ENCODE results near the gene JPH2. TPM values are rescaled to one million over a fixed set of nuclear protein-coding genes. Genes with fewer than 3 reads are reported as not detected.

JPH2 gene
- total RNA-seq, 1 experiment from 2014 or later = 0.81 TPM

GRCh38 chr20:44199877-44200276 lies 12.9 kb upstream of the JPH2 start:
- CTCF ChIA-PET = interaction anchor here (1.0 kb wide), 1 partner anchor 10 kb away, joined by 3 read pairs; no protein-coding TSS in a partner anchor

More at GRCh38 chr20:44199877-44200276, 12.9 kb upstream of the JPH2 start:
- POLR2A ChIA-PET = no interaction called here
- Mint-ChIP-seq H3K27ac (no peak overlapping the region), H3K4me3 (no peak overlapping the region), H3K27me3 (ENCODE audit: low read depth) (no peaks in the 10 kb centered on the region), H3K4me1 (no peaks in the 10 kb centered on the region), H3K9me3 (no peaks in the 10 kb centered on the region), H3K36me3 (peaks cover 54% of the 10 kb centered on the region)
- DNase-seq (ENCODE audit: low spot score) = no peak
- TF ChIP-seq GABPB1 (CRISPR knock-in tag; IDR thresholded peaks at IDR 0.05) (no peak), ATF6 (CRISPR knock-in tag; IDR thresholded peaks at IDR 0.05) (no peak), ATF2 (CRISPR knock-in tag; IDR thresholded peaks at IDR 0.05; ENCODE audit: borderline replicate concordance, low read depth) (no peak), ZNF532 (CRISPR knock-in tag; IDR thresholded peaks at IDR 0.05; ENCODE audit: borderline replicate concordance) (no peak), ZNF671 (CRISPR knock-in tag; IDR thresholded peaks at IDR 0.05) (no peak), IRF1 (CRISPR knock-in tag; IDR thresholded peaks at IDR 0.05) (no peak), GTF2I (CRISPR knock-in tag; conservative IDR thresholded peaks at IDR 0.05) (no peak), PRDM15 (CRISPR knock-in tag; IDR thresholded peaks at IDR 0.05) (no peak), NR1H2 (CRISPR knock-in tag; IDR thresholded peaks at IDR 0.05) (no peak), HMGA2 (CRISPR knock-in tag; IDR thresholded peaks at IDR 0.05) (no peak), TEAD1 (CRISPR knock-in tag; IDR thresholded peaks at IDR 0.05) (no peak), CREB1 (CRISPR knock-in tag; IDR thresholded peaks at IDR 0.05) (no peak), RORB (CRISPR knock-in tag; IDR thresholded peaks at IDR 0.05) (no peak), SMAD3 (CRISPR knock-in tag; IDR thresholded peaks at IDR 0.05; ENCODE audit: borderline replicate concordance) (no peak)
- TF ChIP-seq, protein P1, sequence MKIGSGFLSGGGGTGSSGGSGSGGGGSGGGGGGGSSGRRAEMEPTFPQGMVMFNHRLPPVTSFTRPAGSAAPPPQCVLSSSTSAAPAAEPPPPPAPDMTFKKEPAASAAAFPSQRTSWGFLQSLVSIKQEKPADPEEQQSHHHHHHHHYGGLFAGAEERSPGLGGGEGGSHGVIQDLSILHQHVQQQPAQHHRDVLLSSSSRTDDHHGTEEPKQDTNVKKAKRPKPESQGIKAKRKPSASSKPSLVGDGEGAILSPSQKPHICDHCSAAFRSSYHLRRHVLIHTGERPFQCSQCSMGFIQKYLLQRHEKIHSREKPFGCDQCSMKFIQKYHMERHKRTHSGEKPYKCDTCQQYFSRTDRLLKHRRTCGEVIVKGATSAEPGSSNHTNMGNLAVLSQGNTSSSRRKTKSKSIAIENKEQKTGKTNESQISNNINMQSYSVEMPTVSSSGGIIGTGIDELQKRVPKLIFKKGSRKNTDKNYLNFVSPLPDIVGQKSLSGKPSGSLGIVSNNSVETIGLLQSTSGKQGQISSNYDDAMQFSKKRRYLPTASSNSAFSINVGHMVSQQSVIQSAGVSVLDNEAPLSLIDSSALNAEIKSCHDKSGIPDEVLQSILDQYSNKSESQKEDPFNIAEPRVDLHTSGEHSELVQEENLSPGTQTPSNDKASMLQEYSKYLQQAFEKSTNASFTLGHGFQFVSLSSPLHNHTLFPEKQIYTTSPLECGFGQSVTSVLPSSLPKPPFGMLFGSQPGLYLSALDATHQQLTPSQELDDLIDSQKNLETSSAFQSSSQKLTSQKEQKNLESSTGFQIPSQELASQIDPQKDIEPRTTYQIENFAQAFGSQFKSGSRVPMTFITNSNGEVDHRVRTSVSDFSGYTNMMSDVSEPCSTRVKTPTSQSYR (CRISPR knock-in tag; IDR thresholded peaks at IDR 0.05) = no peak
- TF ChIP-seq, protein P2, sequence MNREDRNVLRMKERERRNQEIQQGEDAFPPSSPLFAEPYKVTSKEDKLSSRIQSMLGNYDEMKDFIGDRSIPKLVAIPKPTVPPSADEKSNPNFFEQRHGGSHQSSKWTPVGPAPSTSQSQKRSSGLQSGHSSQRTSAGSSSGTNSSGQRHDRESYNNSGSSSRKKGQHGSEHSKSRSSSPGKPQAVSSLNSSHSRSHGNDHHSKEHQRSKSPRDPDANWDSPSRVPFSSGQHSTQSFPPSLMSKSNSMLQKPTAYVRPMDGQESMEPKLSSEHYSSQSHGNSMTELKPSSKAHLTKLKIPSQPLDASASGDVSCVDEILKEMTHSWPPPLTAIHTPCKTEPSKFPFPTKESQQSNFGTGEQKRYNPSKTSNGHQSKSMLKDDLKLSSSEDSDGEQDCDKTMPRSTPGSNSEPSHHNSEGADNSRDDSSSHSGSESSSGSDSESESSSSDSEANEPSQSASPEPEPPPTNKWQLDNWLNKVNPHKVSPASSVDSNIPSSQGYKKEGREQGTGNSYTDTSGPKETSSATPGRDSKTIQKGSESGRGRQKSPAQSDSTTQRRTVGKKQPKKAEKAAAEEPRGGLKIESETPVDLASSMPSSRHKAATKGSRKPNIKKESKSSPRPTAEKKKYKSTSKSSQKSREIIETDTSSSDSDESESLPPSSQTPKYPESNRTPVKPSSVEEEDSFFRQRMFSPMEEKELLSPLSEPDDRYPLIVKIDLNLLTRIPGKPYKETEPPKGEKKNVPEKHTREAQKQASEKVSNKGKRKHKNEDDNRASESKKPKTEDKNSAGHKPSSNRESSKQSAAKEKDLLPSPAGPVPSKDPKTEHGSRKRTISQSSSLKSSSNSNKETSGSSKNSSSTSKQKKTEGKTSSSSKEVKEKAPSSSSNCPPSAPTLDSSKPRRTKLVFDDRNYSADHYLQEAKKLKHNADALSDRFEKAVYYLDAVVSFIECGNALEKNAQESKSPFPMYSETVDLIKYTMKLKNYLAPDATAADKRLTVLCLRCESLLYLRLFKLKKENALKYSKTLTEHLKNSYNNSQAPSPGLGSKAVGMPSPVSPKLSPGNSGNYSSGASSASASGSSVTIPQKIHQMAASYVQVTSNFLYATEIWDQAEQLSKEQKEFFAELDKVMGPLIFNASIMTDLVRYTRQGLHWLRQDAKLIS (CRISPR knock-in tag; IDR thresholded peaks at IDR 0.05; ENCODE audit: borderline replicate concordance) = no peak
- ATAC-seq = no peak

All from WTC11 (cell line).